ENCODE data around the gene CASK.

The CASK gene

GRCh38 chrX:41827886-41828285 lies 95.5 kb downstream of the CASK start:
- H3K27ac ChIP-seq (ENCODE audit: low read length): no peak overlapping the region
- H3K27me3 ChIP-seq (ENCODE audit: control insufficient read depth in 1 of 2, insufficient read depth in 2 of 2, low read length in 2 of 2): peaks cover 0 to 5% of the 10 kb centered on the region in 2 donors

GRCh38 chrX:41825796-41826195 lies 97.6 kb downstream of the CASK start:
- Histone ChIP-seq H3K27me3 (ENCODE audit: control insufficient read depth in 1 of 2, insufficient read depth in 2 of 2, low read length in 2 of 2) (peaks cover 0 to 2% of the 10 kb centered on the region in 2 donors), H3K36me3 (ENCODE audit: control insufficient read depth in 2 of 2, insufficient read depth in 2 of 2, low read length in 2 of 2) (no peaks in the 10 kb centered on the region), H3K27ac (ENCODE audit: low read length) (no peak overlapping the region), H3K9me3 (ENCODE audit: control insufficient read depth in 2 of 2, low read length in 2 of 2) (peaks cover 0 to 3% of the 10 kb centered on the region in 2 donors), H3K4me3 (ENCODE audit: low read length in 2 of 2) (no peak overlapping the region), H3K4me1 (ENCODE audit: control insufficient read depth, insufficient read depth, low read length) (peaks cover 4% of the 10 kb centered on the region), H3K9ac (ENCODE audit: low read length in 2 of 2) (no peak overlapping the region)

More at GRCh38 chrX:41827886-41828285, 95.5 kb downstream of the CASK start:
- H3K4me1 ChIP-seq (ENCODE audit: control insufficient read depth, insufficient read depth, low read length): peaks cover 4% of the 10 kb centered on the region
- H3K9ac ChIP-seq (ENCODE audit: low read length in 2 of 2): no peak overlapping the region
- H3K9me3 ChIP-seq (ENCODE audit: control insufficient read depth in 2 of 2, low read length in 2 of 2): no peaks in the 10 kb centered on the region
- H3K36me3 ChIP-seq (ENCODE audit: control insufficient read depth in 2 of 2, insufficient read depth in 2 of 2, low read length in 2 of 2): no peaks in the 10 kb centered on the region
- H3K4me3 ChIP-seq (ENCODE audit: low read length in 2 of 2): no peak overlapping the region

DNA sequence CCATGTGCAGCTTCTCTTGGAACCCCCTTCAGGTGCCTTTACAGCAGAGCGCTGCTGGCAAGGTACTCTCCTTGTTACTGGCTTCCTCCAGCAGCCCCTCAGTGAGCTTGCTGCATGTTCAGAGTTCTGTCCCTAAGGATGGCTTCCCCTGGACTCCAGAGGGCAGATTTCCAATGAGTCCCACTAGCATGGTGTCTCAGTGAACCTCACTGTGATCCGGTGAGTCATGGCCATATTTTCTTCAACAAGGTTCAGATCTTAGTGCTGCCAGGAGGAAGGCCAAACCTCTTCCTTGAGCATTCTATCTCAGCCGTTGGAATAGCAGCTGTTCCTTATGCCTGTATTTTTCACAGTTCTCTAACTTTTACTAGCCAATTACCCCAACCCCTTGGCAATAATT lies 98.8 kb downstream of the CASK start:
- peaks cover 4% of the 10 kb centered on the region for H3K4me1 ChIP-seq (ENCODE audit: control insufficient read depth, insufficient read depth, low read length)

GRCh38 chrX:41823402-41823801 lies 100.0 kb downstream of the CASK start:
- Histone ChIP-seq H3K4me3 (ENCODE audit: low read length in 2 of 2) (no peak overlapping the region), H3K9me3 (ENCODE audit: control insufficient read depth in 2 of 2, low read length in 2 of 2) (peaks cover 0 to 3% of the 10 kb centered on the region in 2 donors), H3K4me1 (ENCODE audit: control insufficient read depth, insufficient read depth, low read length) (peaks cover 4% of the 10 kb centered on the region), H3K27me3 (ENCODE audit: control insufficient read depth in 1 of 2, insufficient read depth in 2 of 2, low read length in 2 of 2) (peaks cover 0 to 2% of the 10 kb centered on the region in 2 donors), H3K9ac (ENCODE audit: low read length in 2 of 2) (no peak overlapping the region), H3K27ac (ENCODE audit: low read length) (no peak overlapping the region), H3K36me3 (ENCODE audit: control insufficient read depth in 2 of 2, insufficient read depth in 2 of 2, low read length in 2 of 2) (no peaks in the 10 kb centered on the region)

More for the DNA sequence above, 98.8 kb downstream of the CASK start:
- Histone ChIP-seq H3K9ac (ENCODE audit: low read length in 2 of 2) (no peak overlapping the region), H3K4me3 (ENCODE audit: low read length in 2 of 2) (no peak overlapping the region), H3K27me3 (ENCODE audit: control insufficient read depth in 1 of 2, insufficient read depth in 2 of 2, low read length in 2 of 2) (peaks cover 0 to 2% of the 10 kb centered on the region in 2 donors), H3K27ac (ENCODE audit: low read length) (no peak overlapping the region), H3K36me3 (ENCODE audit: control insufficient read depth in 2 of 2, insufficient read depth in 2 of 2, low read length in 2 of 2) (no peaks in the 10 kb centered on the region), H3K9me3 (ENCODE audit: control insufficient read depth in 2 of 2, low read length in 2 of 2) (peaks cover 0 to 3% of the 10 kb centered on the region in 2 donors)

GRCh38 chrX:41822892-41823291 lies 100.5 kb downstream of the CASK start:
- Histone ChIP-seq H3K27me3 (ENCODE audit: control insufficient read depth in 1 of 2, insufficient read depth in 2 of 2, low read length in 2 of 2) (peaks cover 0 to 2% of the 10 kb centered on the region in 2 donors), H3K27ac (ENCODE audit: low read length) (no peak overlapping the region), H3K4me1 (ENCODE audit: control insufficient read depth, insufficient read depth, low read length) (peaks cover 4% of the 10 kb centered on the region), H3K9ac (ENCODE audit: low read length in 2 of 2) (no peak overlapping the region), H3K9me3 (ENCODE audit: control insufficient read depth in 2 of 2, low read length in 2 of 2) (peaks cover 0 to 3% of the 10 kb centered on the region in 2 donors), H3K4me3 (ENCODE audit: low read length in 2 of 2) (no peak overlapping the region), H3K36me3 (ENCODE audit: control insufficient read depth in 2 of 2, insufficient read depth in 2 of 2, low read length in 2 of 2) (no peaks in the 10 kb centered on the region)

- no peaks in the 10 kb centered on the region for H3K4me1 ChIP-seq (ENCODE audit: control insufficient read depth, insufficient read depth, low read length)
- no peak overlapping the region for H3K9ac ChIP-seq (ENCODE audit: low read length in 2 of 2)
- H3K4me3 ChIP-seq (ENCODE audit: low read length in 2 of 2): no peak overlapping the region
- no peaks in the 10 kb centered on the region for H3K9me3 ChIP-seq (ENCODE audit: control insufficient read depth in 2 of 2, low read length in 2 of 2)
- no peak overlapping the region for H3K27ac ChIP-seq (ENCODE audit: low read length)
- H3K27me3 ChIP-seq (ENCODE audit: control insufficient read depth in 1 of 2, insufficient read depth in 2 of 2, low read length in 2 of 2): no peaks in the 10 kb centered on the region
- no peaks in the 10 kb centered on the region for H3K36me3 ChIP-seq (ENCODE audit: control insufficient read depth in 2 of 2, insufficient read depth in 2 of 2, low read length in 2 of 2)
Measured at GRCh38 chrX:41808047-41808446, 115.3 kb downstream of the CASK start.

DNA sequence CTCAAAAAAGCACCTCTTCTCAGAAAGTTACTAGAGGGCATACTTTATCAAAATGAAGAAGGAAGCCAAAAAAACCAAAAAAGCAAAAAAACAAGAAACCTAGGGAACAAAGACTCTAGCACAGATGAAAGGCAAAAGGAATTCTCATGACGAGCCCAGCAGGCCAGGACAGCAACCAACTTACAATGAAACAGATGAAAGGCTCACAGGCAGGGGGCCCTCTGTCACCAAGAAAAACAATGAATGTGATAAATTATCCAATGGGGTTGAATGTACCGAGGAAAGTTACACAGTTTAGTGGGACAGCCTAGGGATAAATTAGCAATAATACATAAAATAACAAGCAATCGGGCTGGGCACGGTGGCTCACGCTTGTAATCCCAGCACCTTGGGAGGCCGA lies 120.4 kb downstream of the CASK start:
- peaks cover 0 to 7% of the 10 kb centered on the region in 2 donors for H3K9me3 ChIP-seq (ENCODE audit: control insufficient read depth in 2 of 2, low read length in 2 of 2)
- H3K4me3 ChIP-seq (ENCODE audit: low read length in 2 of 2): no peak overlapping the region
- no peaks in the 10 kb centered on the region for H3K27me3 ChIP-seq (ENCODE audit: control insufficient read depth in 1 of 2, insufficient read depth in 2 of 2, low read length in 2 of 2)
- H3K27ac ChIP-seq (ENCODE audit: low read length): no peak overlapping the region
- H3K4me1 ChIP-seq (ENCODE audit: control insufficient read depth, insufficient read depth, low read length): no peaks in the 10 kb centered on the region
- H3K9ac ChIP-seq (ENCODE audit: low read length in 2 of 2): no peak overlapping the region
- H3K36me3 ChIP-seq (ENCODE audit: control insufficient read depth in 2 of 2, insufficient read depth in 2 of 2, low read length in 2 of 2): no peaks in the 10 kb centered on the region

DNA sequence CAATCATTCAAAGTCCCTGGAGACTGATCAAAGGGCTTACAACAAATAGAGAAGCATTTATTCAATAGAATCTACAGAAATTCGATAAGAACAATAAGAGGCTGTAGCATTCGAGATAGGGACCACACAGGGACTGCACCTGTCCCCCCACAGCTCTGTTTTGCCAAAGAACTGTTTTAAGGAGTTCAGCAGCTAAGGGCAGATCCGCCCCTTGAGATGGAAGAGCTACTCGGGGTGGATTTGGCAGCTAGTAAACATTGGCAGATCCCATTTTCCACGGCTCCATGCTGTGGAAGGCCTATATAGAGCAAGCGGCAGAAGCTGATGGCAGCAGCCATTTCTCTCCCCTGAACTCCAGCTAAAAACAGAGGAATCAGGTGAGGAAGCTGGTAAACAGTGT lies 123.7 kb downstream of the CASK start:
- H3K4me1 ChIP-seq (ENCODE audit: control insufficient read depth, insufficient read depth, low read length): peaks cover 3% of the 10 kb centered on the region
- no peaks in the 10 kb centered on the region for H3K27me3 ChIP-seq (ENCODE audit: control insufficient read depth in 1 of 2, insufficient read depth in 2 of 2, low read length in 2 of 2)
- H3K36me3 ChIP-seq (ENCODE audit: control insufficient read depth in 2 of 2, insufficient read depth in 2 of 2, low read length in 2 of 2): no peaks in the 10 kb centered on the region
- H3K9ac ChIP-seq (ENCODE audit: low read length in 2 of 2): no peak overlapping the region
- no peak overlapping the region for H3K27ac ChIP-seq (ENCODE audit: low read length)
- H3K4me3 ChIP-seq (ENCODE audit: low read length in 2 of 2): no peak overlapping the region
- H3K9me3 ChIP-seq (ENCODE audit: control insufficient read depth in 2 of 2, low read length in 2 of 2): peaks cover 0 to 7% of the 10 kb centered on the region in 2 donors

DNA sequence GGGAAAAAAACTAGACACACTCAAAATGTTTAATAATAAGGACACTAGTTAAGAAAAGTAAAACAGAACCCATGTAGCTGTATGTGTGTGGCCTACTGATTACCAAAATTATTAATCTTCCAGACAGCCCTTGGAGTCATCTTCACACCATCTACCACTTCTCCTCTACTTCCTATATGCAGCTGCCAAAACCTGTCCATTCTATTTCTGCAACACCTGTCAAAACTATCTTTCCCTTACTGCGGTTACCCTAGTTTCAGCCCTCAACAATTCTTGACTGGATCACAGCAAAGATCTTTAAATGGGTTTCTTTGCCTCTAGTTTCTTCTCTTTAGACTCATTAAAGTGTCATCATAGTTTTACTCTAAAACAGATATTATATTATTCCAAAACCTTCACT lies 126.8 kb downstream of the CASK start:
- H3K27me3 ChIP-seq (ENCODE audit: control insufficient read depth in 1 of 2, insufficient read depth in 2 of 2, low read length in 2 of 2): no peaks in the 10 kb centered on the region

GRCh38 chrX:41796046-41796445 lies 127.3 kb downstream of the CASK start:
- no peak overlapping the region for H3K4me3 ChIP-seq (ENCODE audit: low read length in 2 of 2)

More for the DNA sequence above, 126.8 kb downstream of the CASK start:
- Histone ChIP-seq H3K4me3 (ENCODE audit: low read length in 2 of 2) (no peak overlapping the region), H3K9me3 (ENCODE audit: control insufficient read depth in 2 of 2, low read length in 2 of 2) (peaks cover 0 to 7% of the 10 kb centered on the region in 2 donors), H3K27ac (ENCODE audit: low read length) (no peak overlapping the region), H3K9ac (ENCODE audit: low read length in 2 of 2) (no peak overlapping the region), H3K36me3 (ENCODE audit: control insufficient read depth in 2 of 2, insufficient read depth in 2 of 2, low read length in 2 of 2) (no peaks in the 10 kb centered on the region), H3K4me1 (ENCODE audit: control insufficient read depth, insufficient read depth, low read length) (peaks cover 3% of the 10 kb centered on the region)

DNA sequence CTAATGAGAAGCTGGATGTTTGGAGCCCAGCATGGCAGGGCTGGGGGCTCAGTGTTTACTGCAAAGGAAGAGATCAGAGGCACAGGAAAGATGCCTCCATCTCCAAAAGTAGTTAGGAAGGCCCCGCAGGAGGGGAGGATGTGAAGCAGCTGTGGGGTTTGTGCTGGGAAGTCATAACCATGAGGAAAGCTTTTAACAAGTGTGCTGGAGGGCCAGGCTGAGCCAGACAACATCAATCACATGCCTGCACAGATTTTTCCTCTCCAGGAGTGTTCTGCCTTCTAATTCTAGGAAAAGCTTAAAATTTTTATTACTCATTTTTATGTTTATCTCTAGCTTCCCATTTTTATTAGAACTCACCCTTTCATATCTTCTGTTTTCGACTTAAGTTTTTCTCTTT lies 134.0 kb downstream of the CASK start:
- Histone ChIP-seq H3K4me1 (ENCODE audit: control insufficient read depth, insufficient read depth, low read length) (no peaks in the 10 kb centered on the region), H3K27me3 (ENCODE audit: control insufficient read depth in 1 of 2, insufficient read depth in 2 of 2, low read length in 2 of 2) (peaks cover 0 to 3% of the 10 kb centered on the region in 2 donors), H3K9me3 (ENCODE audit: control insufficient read depth in 2 of 2, low read length in 2 of 2) (no peaks in the 10 kb centered on the region), H3K36me3 (ENCODE audit: control insufficient read depth in 2 of 2, insufficient read depth in 2 of 2, low read length in 2 of 2) (no peaks in the 10 kb centered on the region), H3K9ac (ENCODE audit: low read length in 2 of 2) (no peak overlapping the region), H3K27ac (ENCODE audit: low read length) (no peak overlapping the region), H3K4me3 (ENCODE audit: low read length in 2 of 2) (no peak overlapping the region)

More at GRCh38 chrX:41796046-41796445, 127.3 kb downstream of the CASK start:
- Histone ChIP-seq H3K27me3 (ENCODE audit: control insufficient read depth in 1 of 2, insufficient read depth in 2 of 2, low read length in 2 of 2) (no peaks in the 10 kb centered on the region), H3K9me3 (ENCODE audit: control insufficient read depth in 2 of 2, low read length in 2 of 2) (peaks cover 0 to 4% of the 10 kb centered on the region in 2 donors), H3K27ac (ENCODE audit: low read length) (no peak overlapping the region), H3K9ac (ENCODE audit: low read length in 2 of 2) (no peak overlapping the region), H3K36me3 (ENCODE audit: control insufficient read depth in 2 of 2, insufficient read depth in 2 of 2, low read length in 2 of 2) (no peaks in the 10 kb centered on the region), H3K4me1 (ENCODE audit: control insufficient read depth, insufficient read depth, low read length) (peaks cover 3% of the 10 kb centered on the region)
